ENCODE results near the gene PTPRO. TPM values are rescaled to one million over a fixed set of nuclear protein-coding genes. Genes with fewer than 3 reads are reported as not detected.

PTPRO gene
- polyA plus RNA-seq, 2 of the 4 experiments (the other 2 are of a cell fraction): 0.04 TPM; not detected in 1

- FAIRE-seq (no peak), DNase-seq (ENCODE audit: low read depth in 1 of 2, low spot score in 1 of 2) (no peak), ATAC-seq (no peak)
- CTCF ChIA-PET: interaction anchor here (6.3 kb wide), 1 partner anchor 320 kb away, joined by 61 read pairs; no protein-coding TSS in a partner anchor
- 0 out of 3 replicates have a peak, but pooled peaks cover 2% of the 10 kb centered on the region for H3K4me1 ChIP-seq
- H3K4me3 ChIP-seq: no peak overlapping the region
- no peaks in the 10 kb centered on the region for H3K9me3 ChIP-seq
- POLR2A ChIA-PET: no interaction called here
- no peak overlapping the region for H3K27ac ChIP-seq
- 66% methylated on average over 4 of the region's 4 CpGs for WGBS (ENCODE audit: missing lambda C conversion rate)
- no peak overlapping the region for H3K4me2 ChIP-seq
- TF ChIP-seq NR3C1 (IDR thresholded peaks at IDR 0.05) (no peak), HES2 (IDR thresholded peaks at IDR 0.05) (no peak), MAFK (IDR thresholded peaks at IDR 0.05; ENCODE audit: partially characterized antibody) (no peak), GATA3 (IDR thresholded peaks at IDR 0.05; ENCODE audit: borderline replicate concordance) (no peak), CHD4 (IDR thresholded peaks at IDR 0.05; ENCODE audit: borderline replicate concordance) (no peak)
These were observed 214.1 kb downstream of the PTPRO start for GRCh38 chr12:15536446-15536845.

- Histone ChIP-seq H3K9me3 (no peaks in the 10 kb centered on the region), H3K4me2 (no peak overlapping the region), H3K4me3 (no peak overlapping the region), H3K4me1 (0 out of 3 replicates have a peak, but pooled peaks cover 2% of the 10 kb centered on the region), H3K27ac (no peak overlapping the region)
- ChIA-PET CTCF (interaction anchor here (0.6 kb wide), 1 partner anchor 318 kb away, joined by 3 read pairs; no protein-coding TSS in a partner anchor), POLR2A (no interaction called here)
- no peak for ATAC-seq
- 43% methylated on average over 1 of the region's 1 CpG for WGBS (ENCODE audit: missing lambda C conversion rate)
- no peak for TF ChIP-seq NR3C1 (IDR thresholded peaks at IDR 0.05)
- no peak for TF ChIP-seq USF2 (IDR thresholded peaks at IDR 0.05)
- no peak for TF ChIP-seq KDM5A (IDR thresholded peaks at IDR 0.05)
- no peak for TF ChIP-seq FOSB (CRISPR knock-in tag; IDR thresholded peaks at IDR 0.05)
- TF ChIP-seq TP53 (CRISPR knock-in tag; IDR thresholded peaks at IDR 0.05): no peak
- no peak for FAIRE-seq
- no peak for DNase-seq (ENCODE audit: low read depth in 1 of 2, low spot score in 1 of 2)
These were observed 216.6 kb downstream of the PTPRO start for GRCh38 chr12:15538881-15539280.

GRCh38 chr12:15540005-15540404 is 217.7 kb downstream of the PTPRO start:
- no peak overlapping the region for H3K27ac ChIP-seq

More at GRCh38 chr12:15540005-15540404, 217.7 kb downstream of the PTPRO start:
- 65% methylated on average over 2 of the region's 2 CpGs for WGBS (ENCODE audit: missing lambda C conversion rate)
- Histone ChIP-seq H3K4me2 (no peak overlapping the region), H3K4me3 (no peak overlapping the region), H3K4me1 (0 out of 3 replicates have a peak, but pooled peaks cover 2% of the 10 kb centered on the region), H3K9me3 (no peaks in the 10 kb centered on the region)
- FAIRE-seq (no peak), ATAC-seq (no peak), DNase-seq (ENCODE audit: low read depth in 1 of 2, low spot score in 1 of 2) (no peak)
- ChIA-PET POLR2A (no interaction called here), CTCF (interaction anchor here (1.4 kb wide), 1 partner anchor 8 kb away, joined by 9 read pairs; no protein-coding TSS in a partner anchor)
- no peak for TF ChIP-seq MAZ (IDR thresholded peaks at IDR 0.05; ENCODE audit: borderline replicate concordance, low read depth, low read length)
- no peak for TF ChIP-seq MAFK (IDR thresholded peaks at IDR 0.05; ENCODE audit: partially characterized antibody)
- TF ChIP-seq NPAS2 (CRISPR knock-in tag; IDR thresholded peaks at IDR 0.05; ENCODE audit: borderline replicate concordance): no peak
- no peak for TF ChIP-seq PBX3 (IDR thresholded peaks at IDR 0.05)
- no peak for TF ChIP-seq JUNB (IDR thresholded peaks at IDR 0.05)
- no peak for TF ChIP-seq RNF2 (IDR thresholded peaks at IDR 0.05; ENCODE audit: borderline replicate concordance, low read depth)
- no peak for TF ChIP-seq RCOR1 (IDR thresholded peaks at IDR 0.05; ENCODE audit: low read depth, low read length)
- TF ChIP-seq BCL3 (IDR thresholded peaks at IDR 0.05): no peak
- TF ChIP-seq FOSB (CRISPR knock-in tag; IDR thresholded peaks at IDR 0.05): no peak
- no peak for TF ChIP-seq CHD4 (IDR thresholded peaks at IDR 0.05; ENCODE audit: borderline replicate concordance)
- no peak for TF ChIP-seq CBX8 (IDR thresholded peaks at IDR 0.05)
- TF ChIP-seq RAD21 (conservative IDR thresholded peaks at IDR 0.05 in 1 of 2, IDR thresholded peaks at IDR 0.05 in 1 of 2): no peak
- no peak for TF ChIP-seq MYC (IDR thresholded peaks at IDR 0.05; ENCODE audit: borderline replicate concordance, low read length)
- no peak for TF ChIP-seq RFX5 (IDR thresholded peaks at IDR 0.05)
- no peak for TF ChIP-seq ZC3H11A (IDR thresholded peaks at IDR 0.05)
- TF ChIP-seq TFCP2L1 (CRISPR knock-in tag; IDR thresholded peaks at IDR 0.05): no peak
- TF ChIP-seq EHMT2 (IDR thresholded peaks at IDR 0.05; ENCODE audit: low read depth): no peak
- no peak for TF ChIP-seq FOSL2 (IDR thresholded peaks at IDR 0.05)
- TF ChIP-seq FOSL2 (CRISPR knock-in tag; IDR thresholded peaks at IDR 0.05): no peak
- no peak for TF ChIP-seq TP53 (CRISPR knock-in tag; IDR thresholded peaks at IDR 0.05)

Measured in A549 (cell line).